Neural cell (in vitro differentiated cells): ENCODE results near the gene RPL38.

Experiments used
- MXI1 ChIP-seq: fragments of 450-650 bp; conservative IDR thresholded peaks from 2 replicates; pipeline ENCODE4 v1.6.1; 2014; ENCODE audit warnings: antibody characterized with exemption, mild to moderate bottlenecking; ENCODE audit not compliant: poor library complexity, severe bottlenecking
- TF ChIP-seq, protein P1 (sequence below): fragments of 450-650 bp; IDR thresholded peaks from 2 replicates; pipeline ENCODE4 v1.5.1; 2014; ENCODE audit warnings: antibody characterized with exemption, mild to moderate bottlenecking, moderate library complexity; ENCODE audit not compliant: poor library complexity, severe bottlenecking

DNA sequence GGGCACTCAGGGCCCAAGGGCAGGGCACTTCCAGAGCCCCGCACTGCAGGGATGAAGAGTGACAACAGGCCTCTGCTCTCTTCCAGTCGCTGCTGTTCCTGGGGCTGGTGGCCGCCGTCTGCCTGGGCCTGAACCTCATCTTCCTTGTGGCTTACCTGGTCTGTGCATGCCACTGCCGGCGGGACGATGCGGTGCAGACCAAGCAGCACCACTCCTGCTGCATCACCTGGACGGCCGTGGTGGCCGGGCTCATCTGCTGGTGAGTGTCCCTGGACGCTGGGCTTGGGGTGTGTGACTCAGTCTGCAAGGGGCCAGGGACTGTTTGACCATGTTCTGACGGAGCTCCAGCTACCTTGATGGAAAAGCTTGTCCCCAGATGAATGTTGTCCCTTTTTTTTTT, 18.9 kb downstream of the RPL38 start:
- TF ChIP-seq, protein P1, sequence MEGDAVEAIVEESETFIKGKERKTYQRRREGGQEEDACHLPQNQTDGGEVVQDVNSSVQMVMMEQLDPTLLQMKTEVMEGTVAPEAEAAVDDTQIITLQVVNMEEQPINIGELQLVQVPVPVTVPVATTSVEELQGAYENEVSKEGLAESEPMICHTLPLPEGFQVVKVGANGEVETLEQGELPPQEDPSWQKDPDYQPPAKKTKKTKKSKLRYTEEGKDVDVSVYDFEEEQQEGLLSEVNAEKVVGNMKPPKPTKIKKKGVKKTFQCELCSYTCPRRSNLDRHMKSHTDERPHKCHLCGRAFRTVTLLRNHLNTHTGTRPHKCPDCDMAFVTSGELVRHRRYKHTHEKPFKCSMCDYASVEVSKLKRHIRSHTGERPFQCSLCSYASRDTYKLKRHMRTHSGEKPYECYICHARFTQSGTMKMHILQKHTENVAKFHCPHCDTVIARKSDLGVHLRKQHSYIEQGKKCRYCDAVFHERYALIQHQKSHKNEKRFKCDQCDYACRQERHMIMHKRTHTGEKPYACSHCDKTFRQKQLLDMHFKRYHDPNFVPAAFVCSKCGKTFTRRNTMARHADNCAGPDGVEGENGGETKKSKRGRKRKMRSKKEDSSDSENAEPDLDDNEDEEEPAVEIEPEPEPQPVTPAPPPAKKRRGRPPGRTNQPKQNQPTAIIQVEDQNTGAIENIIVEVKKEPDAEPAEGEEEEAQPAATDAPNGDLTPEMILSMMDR, result no peak
- TF ChIP-seq MXI1, result no peak
